IMR-90 (cell line): ENCODE results near the gene PI4K2B. TPM values are rescaled to one million over a fixed set of nuclear protein-coding genes. Genes with fewer than 3 reads are reported as not detected.

Source experiments
- FOS ChIP-seq: fragments of 150-350 bp; IDR thresholded peaks from 2 replicates; pipeline ENCODE4 v1.6.1; 2016; ENCODE audit warnings: low read depth, low read length
- polyA plus RNA-seq, 3 experiments: library from polyadenylated mRNA; depleted of rRNA; stranded (reverse); fragments of >200 nt; gene quantifications; 2 replicates each; pipeline ENCODE4 v1.2.3, GENCODE V29; 2012; ENCODE audit warnings: low replicate concordance in 1 of 3
- total RNA-seq: library from RNA; depleted of rRNA; stranded (reverse); fragments of >200 nt; gene quantifications from 2 replicates; pipeline ENCODE4 v1.2.3, GENCODE V29; 2012
- TF ChIP-seq, protein P1 (sequence below): fragments of 150-350 bp; IDR thresholded peaks from 2 replicates; pipeline ENCODE4 v1.6.1; 2016; ENCODE audit warnings: low read depth, mild to moderate bottlenecking, low read length, moderate library complexity, borderline replicate concordance

PI4K2B gene
- total and polyA plus RNA-seq, 2 of the 4 experiments (the other 2 are of a cell fraction): 6.5 to 7.6 TPM

GRCh38 chr4:25312496-25313200 is 78.8 kb downstream of the PI4K2B start, which contains the start of gene ZCCHC4 (continued):
- TF ChIP-seq, protein P1, sequence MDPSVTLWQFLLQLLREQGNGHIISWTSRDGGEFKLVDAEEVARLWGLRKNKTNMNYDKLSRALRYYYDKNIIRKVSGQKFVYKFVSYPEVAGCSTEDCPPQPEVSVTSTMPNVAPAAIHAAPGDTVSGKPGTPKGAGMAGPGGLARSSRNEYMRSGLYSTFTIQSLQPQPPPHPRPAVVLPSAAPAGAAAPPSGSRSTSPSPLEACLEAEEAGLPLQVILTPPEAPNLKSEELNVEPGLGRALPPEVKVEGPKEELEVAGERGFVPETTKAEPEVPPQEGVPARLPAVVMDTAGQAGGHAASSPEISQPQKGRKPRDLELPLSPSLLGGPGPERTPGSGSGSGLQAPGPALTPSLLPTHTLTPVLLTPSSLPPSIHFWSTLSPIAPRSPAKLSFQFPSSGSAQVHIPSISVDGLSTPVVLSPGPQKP: no peak
- no peak for TF ChIP-seq FOS
